ENCODE results near the gene SUN1. TPM values are rescaled to one million over a fixed set of nuclear protein-coding genes. Genes with fewer than 3 reads are reported as not detected.

Gene SUN1
- total RNA-seq, 1 experiment from 2014 or later: 181 TPM

DNA sequence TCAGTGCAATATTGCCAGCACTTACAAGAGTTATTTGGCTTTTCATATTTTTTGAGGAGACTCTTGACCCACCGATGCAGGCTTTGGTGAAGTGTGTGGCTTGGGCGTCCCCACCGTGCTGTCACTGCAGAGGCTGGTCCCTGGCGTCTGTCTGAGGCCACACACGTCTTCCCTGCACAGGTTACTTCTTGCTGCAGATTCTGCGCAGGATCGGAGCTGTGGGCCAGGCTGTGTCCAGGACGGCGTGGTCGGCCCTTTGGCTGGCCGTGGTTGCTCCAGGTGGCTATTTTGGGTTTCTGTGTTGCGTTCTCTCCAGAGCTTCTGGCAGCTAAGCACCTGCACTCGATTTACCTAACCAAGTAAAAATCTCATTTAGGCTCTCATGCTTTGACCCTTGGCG, 18.9 kb downstream of the SUN1 start:
- H4K20me1 ChIP-seq (ENCODE audit: insufficient read depth): no peaks in the 10 kb centered on the region
- POLR2A ChIA-PET: no interaction called here

More for the DNA sequence above, 18.9 kb downstream of the SUN1 start:
- Histone ChIP-seq H3K9me2 (ENCODE audit: insufficient read depth) (no peaks in the 10 kb centered on the region), H3K4me3 (replicated peaks in 1 of 2; ENCODE audit: low read depth in 1 of 2, low read length in 2 of 2) (no peak overlapping the region), H2AFZ (ENCODE audit: low read depth, low read length, poor library complexity, severe bottlenecking) (no peak overlapping the region), H3K9ac (ENCODE audit: low read length) (no peak overlapping the region), H3K79me2 (ENCODE audit: insufficient read depth, low read length) (peaks cover 54% of the 10 kb centered on the region), H3K4me1 (ENCODE audit: control insufficient read depth in 1 of 2, insufficient read depth in 2 of 2, low read length in 2 of 2) (peaks cover 3 to 4% of the 10 kb centered on the region in 2 experiments; a peak in 2 of 4 replicates), H3K9me3 (ENCODE audit: control insufficient read depth in 1 of 2, insufficient read depth in 1 of 2, low read depth in 1 of 2, low read length in 2 of 2) (no peaks in the 10 kb centered on the region), H3K27ac (ENCODE audit: low read depth, low read length) (no peak overlapping the region), H3K27me3 (ENCODE audit: insufficient read depth, low read length) (no peaks in the 10 kb centered on the region), H3K4me2 (ENCODE audit: low read length) (no peak overlapping the region), H3K36me3 (ENCODE audit: control insufficient read depth in 1 of 2, insufficient read depth in 2 of 2, low read length in 2 of 2) (peaks cover 27 to 46% of the 10 kb centered on the region in 2 experiments)
- no peak for TF ChIP-seq RAD21 (IDR thresholded peaks at IDR 0.05; ENCODE audit: low read depth)
- TF ChIP-seq POLR2AphosphoS5 (IDR thresholded peaks at IDR 0.05; ENCODE audit: low read depth, low read length): no peak
- no peak for TF ChIP-seq FOSL1 (IDR thresholded peaks at IDR 0.05; ENCODE audit: low read depth)
- TF ChIP-seq, protein P1, sequence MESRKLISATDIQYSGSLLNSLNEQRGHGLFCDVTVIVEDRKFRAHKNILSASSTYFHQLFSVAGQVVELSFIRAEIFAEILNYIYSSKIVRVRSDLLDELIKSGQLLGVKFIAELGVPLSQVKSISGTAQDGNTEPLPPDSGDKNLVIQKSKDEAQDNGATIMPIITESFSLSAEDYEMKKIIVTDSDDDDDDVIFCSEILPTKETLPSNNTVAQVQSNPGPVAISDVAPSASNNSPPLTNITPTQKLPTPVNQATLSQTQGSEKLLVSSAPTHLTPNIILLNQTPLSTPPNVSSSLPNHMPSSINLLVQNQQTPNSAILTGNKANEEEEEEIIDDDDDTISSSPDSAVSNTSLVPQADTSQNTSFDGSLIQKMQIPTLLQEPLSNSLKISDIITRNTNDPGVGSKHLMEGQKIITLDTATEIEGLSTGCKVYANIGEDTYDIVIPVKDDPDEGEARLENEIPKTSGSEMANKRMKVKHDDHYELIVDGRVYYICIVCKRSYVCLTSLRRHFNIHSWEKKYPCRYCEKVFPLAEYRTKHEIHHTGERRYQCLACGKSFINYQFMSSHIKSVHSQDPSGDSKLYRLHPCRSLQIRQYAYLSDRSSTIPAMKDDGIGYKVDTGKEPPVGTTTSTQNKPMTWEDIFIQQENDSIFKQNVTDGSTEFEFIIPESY (IDR thresholded peaks at IDR 0.05; ENCODE audit: extremely low read depth, insufficient replicate concordance, low read length): no peak
- no peak for TF ChIP-seq SP1 (IDR thresholded peaks at IDR 0.05; ENCODE audit: low read depth)
- no peak for TF ChIP-seq EZH2 (IDR thresholded peaks at IDR 0.05)
- no peak for TF ChIP-seq CTCF (IDR thresholded peaks at IDR 0.05 in 2 of 3, conservative IDR thresholded peaks at IDR 0.05 in 1 of 3; ENCODE audit: borderline replicate concordance in 1 of 3, insufficient read depth in 1 of 3, low read depth in 2 of 3, low read length in 2 of 3)
- TF ChIP-seq REST (IDR thresholded peaks at IDR 0.05; ENCODE audit: low read depth): no peak
- no peak for TF ChIP-seq JUND (IDR thresholded peaks at IDR 0.05)
- TF ChIP-seq, protein P2, sequence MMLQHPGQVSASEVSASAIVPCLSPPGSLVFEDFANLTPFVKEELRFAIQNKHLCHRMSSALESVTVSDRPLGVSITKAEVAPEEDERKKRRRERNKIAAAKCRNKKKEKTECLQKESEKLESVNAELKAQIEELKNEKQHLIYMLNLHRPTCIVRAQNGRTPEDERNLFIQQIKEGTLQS (IDR thresholded peaks at IDR 0.05): no peak
- no peak for TF ChIP-seq CEBPB (IDR thresholded peaks at IDR 0.05; ENCODE audit: low read depth)
- TF ChIP-seq POLR2A (IDR thresholded peaks at IDR 0.05; ENCODE audit: borderline replicate concordance, extremely low read depth, insufficient read depth, insufficient read length): no peak
- TF ChIP-seq SRF (IDR thresholded peaks at IDR 0.05; ENCODE audit: low read depth): no peak
- no TSS peak for BruUV-seq (replicated peaks)
- no peak for ATAC-seq
- RAD21 ChIA-PET (ENCODE audit: low non-redundant PET in 1 of 2, low total read pairs in 2 of 2, uncharacterized antibody in 2 of 2, unreplicated experiment in 2 of 2): no interaction called here
- DNase-seq (ENCODE audit: low read depth, low spot score): no peak
- CTCF ChIA-PET: interaction anchor here (1.0 kb wide), 1 partner anchor 15 kb away, joined by 3 read pairs; no protein-coding TSS in a partner anchor
- intact Hi-C loops (cut with micrococcal nuclease): no loop called here
